ENCODE results near the gene ENG. TPM values are rescaled to one million over a fixed set of nuclear protein-coding genes. Genes with fewer than 3 reads are reported as not detected.

The ENG gene
- total RNA-seq, 1 donor from 2014 or later = not detected

DNA sequence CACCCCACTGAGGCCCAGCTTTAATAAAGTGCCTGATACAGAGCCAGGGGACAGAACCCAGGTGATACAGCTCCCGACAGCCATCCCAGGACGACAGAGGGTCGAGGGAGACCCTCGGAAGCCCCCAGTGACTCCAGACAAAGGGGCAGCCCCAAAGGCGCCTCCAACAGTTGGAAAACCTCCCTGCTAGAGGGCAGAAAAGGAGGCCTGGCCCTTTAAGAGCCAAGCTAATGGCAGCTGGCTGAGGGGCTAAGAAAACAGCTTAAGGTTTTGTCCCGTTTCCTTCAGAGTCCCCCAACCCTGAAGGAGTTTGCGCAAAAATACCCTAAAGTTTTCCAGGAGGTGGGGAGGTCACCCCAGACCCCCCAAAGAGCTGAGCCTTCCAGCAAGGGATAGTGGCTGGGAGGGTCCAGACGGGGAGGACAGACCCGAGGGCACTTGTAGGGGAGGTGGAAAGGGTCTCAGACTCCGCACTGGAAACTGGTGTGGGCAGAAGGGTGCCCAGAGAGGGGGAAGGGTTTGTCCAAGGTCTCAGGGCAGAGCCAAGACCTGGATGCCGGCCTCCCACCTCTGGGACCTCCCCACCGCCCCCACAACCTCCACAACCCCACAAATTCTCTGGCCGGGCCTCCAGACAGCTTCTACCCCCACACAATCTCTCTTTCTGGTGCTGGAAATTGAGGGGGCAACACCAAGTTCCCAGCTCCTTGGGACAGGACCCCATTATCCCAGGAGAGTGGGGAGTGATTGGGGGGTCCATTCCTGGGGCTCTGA lies 31.2 kb upstream of the ENG start:
- peak overlapping the region; percentile 70 for H3K27ac ChIP-seq
- Mint-ChIP-seq H3K4me1 (peaks cover 23% of the 10 kb centered on the region), H3K36me3 (peaks cover 8% of the 10 kb centered on the region), H3K9me3 (no peaks in the 10 kb centered on the region), H3K4me3 (no peak overlapping the region), H3K27me3 (ENCODE audit: insufficient read depth, low read depth) (peaks cover 2% of the 10 kb centered on the region), H3K27ac (no peak overlapping the region)
- peaks cover 10% of the 10 kb centered on the region for H3F3A ChIP-seq (ENCODE audit: low read depth)
- no peak for DNase-seq (ENCODE audit: low spot score)
- H3K9me3 ChIP-seq (ENCODE audit: low read depth) = no peaks in the 10 kb centered on the region
- peaks cover 3% of the 10 kb centered on the region for H4K20me1 ChIP-seq (ENCODE audit: low read depth)
- H3K4me1 ChIP-seq = peaks cover 5% of the 10 kb centered on the region
- H3K4me2 ChIP-seq = no peak overlapping the region
- H3K36me3 ChIP-seq = no peaks in the 10 kb centered on the region
- H3K79me2 ChIP-seq (ENCODE audit: low read depth) = no peaks in the 10 kb centered on the region
- no peak overlapping the region for H3K4me3 ChIP-seq
- no peaks in the 10 kb centered on the region for H3K27me3 ChIP-seq
- no peak overlapping the region for H3K9ac ChIP-seq
- no peak overlapping the region for H2AFZ ChIP-seq (replicated peaks)
- TF ChIP-seq CTCF (IDR thresholded peaks at IDR 0.05) = no peak
- TF ChIP-seq EZH2phosphoT487 (IDR thresholded peaks at IDR 0.05) = no peak
- TF ChIP-seq EZH2 (IDR thresholded peaks at IDR 0.05) = no peak

DNA sequence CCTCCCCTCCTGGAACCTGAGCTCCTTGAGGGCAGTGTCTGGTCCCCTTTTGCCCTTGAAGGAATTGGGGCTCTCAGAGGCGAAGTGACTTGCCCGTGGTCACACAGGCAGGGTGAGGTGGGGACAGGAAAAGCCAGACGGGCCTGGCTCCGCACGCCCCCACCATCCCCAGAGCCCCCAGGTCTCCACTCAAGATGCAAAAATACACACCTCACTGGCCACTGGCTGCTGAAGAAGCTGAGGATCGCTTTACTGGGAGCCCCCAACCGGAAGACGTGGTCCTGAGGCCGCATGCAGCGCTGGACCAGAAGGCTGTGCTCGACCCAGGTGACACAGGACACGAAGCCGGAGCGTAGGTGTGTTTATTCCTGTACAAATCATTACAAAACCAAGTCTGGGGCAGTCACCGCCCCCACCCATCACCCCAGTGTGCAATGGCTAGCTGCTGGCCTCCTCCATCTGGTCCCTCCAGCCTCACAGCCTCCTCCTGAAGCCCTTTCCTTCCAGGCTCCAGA lies 30.6 kb upstream of the ENG start:
- H3K27ac ChIP-seq = peak overlapping the region; percentile 70
- H3K27ac Mint-ChIP-seq = peak overlapping the region; percentile 46

DNA sequence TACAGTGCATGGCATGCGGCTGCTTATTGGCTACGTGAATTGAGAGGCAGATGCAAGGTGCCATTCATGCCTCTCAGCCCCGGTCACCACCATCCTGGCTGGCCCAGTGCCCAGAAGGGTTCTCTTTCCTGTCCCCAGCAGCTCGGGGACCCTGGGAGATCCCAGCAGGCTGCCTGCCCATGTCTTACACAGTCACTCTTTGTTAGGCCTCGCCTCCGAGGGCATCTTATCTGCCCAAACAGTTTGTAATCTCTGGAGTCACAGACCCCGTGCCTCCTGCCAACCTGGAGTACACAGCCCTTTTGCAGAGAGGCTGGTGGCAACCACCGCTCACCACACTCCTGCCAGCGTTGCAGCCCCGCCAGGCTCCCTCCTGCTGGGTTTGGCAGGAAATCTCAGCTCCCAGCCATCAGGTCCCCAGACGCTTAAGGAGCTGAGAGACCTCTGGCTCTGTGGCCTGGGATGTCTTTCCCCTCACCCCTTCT lies 30.0 kb upstream of the ENG start:
- H4K20me1 ChIP-seq (ENCODE audit: low read depth) = no peaks in the 10 kb centered on the region
- DNase-seq (ENCODE audit: low spot score) = no peak
- H3K4me3 Mint-ChIP-seq = no peak overlapping the region

More for the DNA sequence above, 30.6 kb upstream of the ENG start:
- Histone ChIP-seq H3K4me1 (peaks cover 5% of the 10 kb centered on the region), H3K79me2 (ENCODE audit: low read depth) (no peaks in the 10 kb centered on the region), H3K27me3 (no peaks in the 10 kb centered on the region), H3K4me3 (no peak overlapping the region), H3K9me3 (ENCODE audit: low read depth) (no peaks in the 10 kb centered on the region), H3K9ac (no peak overlapping the region), H2AFZ (replicated peaks) (no peak overlapping the region), H3F3A (ENCODE audit: low read depth) (peaks cover 10% of the 10 kb centered on the region), H3K36me3 (no peaks in the 10 kb centered on the region), H4K20me1 (ENCODE audit: low read depth) (no peaks in the 10 kb centered on the region), H3K4me2 (no peak overlapping the region)
- Mint-ChIP-seq H3K27me3 (ENCODE audit: insufficient read depth, low read depth) (peaks cover 2% of the 10 kb centered on the region), H3K36me3 (peaks cover 5% of the 10 kb centered on the region), H3K9me3 (no peaks in the 10 kb centered on the region), H3K4me1 (peaks cover 23% of the 10 kb centered on the region), H3K4me3 (no peak overlapping the region)
- no peak for DNase-seq (ENCODE audit: low spot score)
- no peak for TF ChIP-seq CTCF (IDR thresholded peaks at IDR 0.05)
- TF ChIP-seq EZH2phosphoT487 (IDR thresholded peaks at IDR 0.05) = no peak
- TF ChIP-seq EZH2 (IDR thresholded peaks at IDR 0.05) = no peak

More for the DNA sequence above, 30.0 kb upstream of the ENG start:
- no peaks in the 10 kb centered on the region for H3K9me3 ChIP-seq (ENCODE audit: low read depth)
- Mint-ChIP-seq H3K4me1 (peaks cover 23% of the 10 kb centered on the region), H3K27me3 (ENCODE audit: insufficient read depth, low read depth) (peaks cover 2% of the 10 kb centered on the region), H3K9me3 (no peaks in the 10 kb centered on the region), H3K27ac (peak overlapping the region; percentile 46), H3K36me3 (peaks cover 5% of the 10 kb centered on the region)
- H3F3A ChIP-seq (ENCODE audit: low read depth) = peaks cover 10% of the 10 kb centered on the region
- H3K27me3 ChIP-seq = no peaks in the 10 kb centered on the region
- TF ChIP-seq EZH2 (IDR thresholded peaks at IDR 0.05) (no peak), EZH2phosphoT487 (IDR thresholded peaks at IDR 0.05) (no peak), CTCF (IDR thresholded peaks at IDR 0.05) (no peak)
- H2AFZ ChIP-seq (replicated peaks) = no peak overlapping the region
- H3K36me3 ChIP-seq = no peaks in the 10 kb centered on the region
- no peak overlapping the region for H3K27ac ChIP-seq
- H3K4me3 ChIP-seq = no peak overlapping the region
- no peaks in the 10 kb centered on the region for H3K79me2 ChIP-seq (ENCODE audit: low read depth)
- no peak overlapping the region for H3K9ac ChIP-seq
- peaks cover 5% of the 10 kb centered on the region for H3K4me1 ChIP-seq
- no peak overlapping the region for H3K4me2 ChIP-seq

All from neural progenitor cell (in vitro differentiated cells).